ENCODE data around the gene NRN1L.

- TF ChIP-seq CTCF (conservative IDR thresholded peaks at IDR 0.05; ENCODE audit: low read depth, low read length) (no peak), EZH2 (IDR thresholded peaks at IDR 0.05; ENCODE audit: borderline replicate concordance, low read depth, low read length, poor library complexity, severe bottlenecking) (no peak)
Measured at GRCh38 chr16:67864594-67864993, 20.1 kb upstream of the NRN1L start.
